Common myeloid progenitor, CD34-positive (primary cell): Measurements from ENCODE around the gene VPS13C.

Experiments
- CTCF ChIA-PET: fragments of 350-600 bp; sonication (Branson Sonifier 250); formaldehyde crosslinking; loops from one replicate; lab custom pipeline; 2021; ENCODE audit warnings: antibody characterized with exemption; lab: Charles Lee
- POLR2A ChIA-PET: fragments of 350-600 bp; sonication (Branson Sonifier 250); formaldehyde crosslinking; loops from one replicate; lab custom pipeline; 2021; ENCODE audit warnings: antibody characterized with exemption; lab: Charles Lee
- DNase-seq, 3 donors: peaks; one replicate each; pipeline versions ENCODE4 v3.0.0 to v3.0.0-alpha.2; 2013
- H3K27ac ChIP-seq, 2 experiments: 1 replicate in 1 of 2; 2 replicates in 1 of 2; pipeline ENCODE4 v1.7.0; 2013; ENCODE audit warnings: inconsistent platforms in 2 of 2, low read length in 2 of 2, mild to moderate bottlenecking in 2 of 2, low read depth in 1 of 2, moderate library complexity in 1 of 2; ENCODE audit not compliant: severe bottlenecking in 2 of 2, insufficient read depth in 1 of 2, poor library complexity in 1 of 2
- H3K27me3 ChIP-seq, 5 experiments: replicated peaks in 2 of 5; 1 replicate in 3 of 5; 2 replicates in 2 of 5; pipeline versions ENCODE4 v1.6.1 to v1.7.0; 2013; ENCODE audit warnings: low read length in 4 of 5, mild to moderate bottlenecking in 2 of 5, moderate library complexity in 2 of 5, inconsistent platforms in 1 of 5; ENCODE audit not compliant: insufficient read depth in 5 of 5, control insufficient read depth in 4 of 5
- H3K36me3 ChIP-seq, 4 experiments: 1 replicate in 2 of 4; 2 replicates in 2 of 4; pipeline versions ENCODE4 v1.6.1 to v1.7.0; 2013; ENCODE audit warnings: low read length in 3 of 4, control low read depth in 1 of 4, mild to moderate bottlenecking in 1 of 4; ENCODE audit not compliant: control insufficient read depth in 4 of 4, insufficient read depth in 4 of 4
- H3K4me1 ChIP-seq, 4 experiments: 1 replicate in 3 of 4; 2 replicates in 1 of 4; pipeline versions ENCODE4 v1.6.1 to v1.7.1; 2013; ENCODE audit warnings: low read length in 3 of 4, mild to moderate bottlenecking in 3 of 4, control low read depth in 1 of 4, inconsistent platforms in 1 of 4, moderate library complexity in 1 of 4; ENCODE audit not compliant: control insufficient read depth in 4 of 4, insufficient read depth in 4 of 4; ENCODE audit errors: control extremely low read depth in 1 of 4
- H3K4me3 ChIP-seq, 7 experiments: 1 replicate in 4 of 7; 2 replicates in 3 of 7; pipeline versions ENCODE4 v1.5.1 to v1.7.0; 2013; ENCODE audit warnings: mild to moderate bottlenecking in 7 of 7, low read length in 6 of 7, moderate library complexity in 6 of 7, inconsistent platforms in 2 of 7, low read depth in 2 of 7, control low read depth in 1 of 7; ENCODE audit not compliant: insufficient read depth in 4 of 7, control insufficient read depth in 1 of 7; ENCODE audit errors: extremely low read depth in 1 of 7
- H3K9me3 ChIP-seq, 5 experiments: 1 replicate in 4 of 5; 2 replicates in 1 of 5; pipeline versions ENCODE4 v1.6.1 to v1.7.1; 2013; ENCODE audit warnings: low read length in 4 of 5, mild to moderate bottlenecking in 2 of 5, inconsistent platforms in 1 of 5, low read depth in 1 of 5, moderate library complexity in 1 of 5; ENCODE audit not compliant: control insufficient read depth in 4 of 5, insufficient read depth in 2 of 5; ENCODE audit errors: control extremely low read depth in 1 of 5
- WGBS: methylation state at CpG from one replicate; pipeline ENCODE4 v1.1.5; 2013; ENCODE audit not compliant: insufficient coverage; 5-methylcytosine and 5-hydroxymethylcytosine counted together

Gene VPS13C

GRCh38 chr15:61910839-61911369 lies 149.3 kb downstream of the VPS13C start:
- Histone ChIP-seq H3K36me3 (peaks cover 30 to 73% (median 51%) of the 10 kb centered on the region in 4 experiments), H3K4me1 (no peaks in the 10 kb centered on the region), H3K27me3 (no peaks in the 10 kb centered on the region), H3K9me3 (no peaks in the 10 kb centered on the region), H3K27ac (no peak overlapping the region), H3K4me3 (no peak overlapping the region)
- no peak for DNase-seq
- POLR2A ChIA-PET, result interaction anchor here (1.1 kb wide), 1 partner anchor 156 kb away, joined by 3 read pairs; the partner anchor contains the start of gene C2CD4A
- CTCF ChIA-PET, result no interaction called here

- no peaks in the 10 kb centered on the region for H3K4me1 ChIP-seq
- no peaks in the 10 kb centered on the region for H3K9me3 ChIP-seq
- DNase-seq, result no peak
- ChIA-PET POLR2A (no interaction called here), CTCF (no interaction called here)
- no peak overlapping the region for H3K27ac ChIP-seq
- 100% methylated on average over 1 of the region's 3 CpGs for WGBS
- no peaks in the 10 kb centered on the region for H3K27me3 ChIP-seq
- peaks cover 24 to 68% (median 42%) of the 10 kb centered on the region in 4 experiments for H3K36me3 ChIP-seq
- H3K4me3 ChIP-seq, result no peak overlapping the region
Observed at GRCh38 chr15:61908241-61908640, 152.0 kb downstream of the VPS13C start.

GRCh38 chr15:61907753-61908086 lies 152.5 kb downstream of the VPS13C start:
- ChIA-PET CTCF (no interaction called here), POLR2A (no interaction called here)
- no CpG with 5 or more reads among the region's 1 CpG for whole genome bisulfite sequencing

GRCh38 chr15:61906961-61907752 lies 153.1 kb downstream of the VPS13C start:
- WGBS, result 100% methylated on average over 4 of the region's 4 CpGs
- CTCF ChIA-PET, result interaction anchor here (0.7 kb wide), 1 partner anchor 13 kb away, joined by 3 read pairs; no protein-coding TSS in a partner anchor
- Histone ChIP-seq H3K4me3 (no peak overlapping the region), H3K27me3 (no peaks in the 10 kb centered on the region), H3K36me3 (peaks cover 23 to 74% (median 43%) of the 10 kb centered on the region in 4 experiments), H3K4me1 (no peaks in the 10 kb centered on the region), H3K27ac (no peak overlapping the region), H3K9me3 (peaks cover 4 to 9% (median 5%) of the 10 kb centered on the region in 5 experiments)
- POLR2A ChIA-PET, result no interaction called here
- no peak for DNase-seq

More at GRCh38 chr15:61907753-61908086, 152.5 kb downstream of the VPS13C start:
- Histone ChIP-seq H3K4me3 (no peak overlapping the region), H3K4me1 (no peaks in the 10 kb centered on the region), H3K27ac (no peak overlapping the region), H3K9me3 (peaks cover 0 to 4% (median 1%) of the 10 kb centered on the region in 5 experiments), H3K36me3 (peaks cover 21 to 71% (median 43%) of the 10 kb centered on the region in 4 experiments), H3K27me3 (no peaks in the 10 kb centered on the region)
- DNase-seq, result no peak

DNA sequence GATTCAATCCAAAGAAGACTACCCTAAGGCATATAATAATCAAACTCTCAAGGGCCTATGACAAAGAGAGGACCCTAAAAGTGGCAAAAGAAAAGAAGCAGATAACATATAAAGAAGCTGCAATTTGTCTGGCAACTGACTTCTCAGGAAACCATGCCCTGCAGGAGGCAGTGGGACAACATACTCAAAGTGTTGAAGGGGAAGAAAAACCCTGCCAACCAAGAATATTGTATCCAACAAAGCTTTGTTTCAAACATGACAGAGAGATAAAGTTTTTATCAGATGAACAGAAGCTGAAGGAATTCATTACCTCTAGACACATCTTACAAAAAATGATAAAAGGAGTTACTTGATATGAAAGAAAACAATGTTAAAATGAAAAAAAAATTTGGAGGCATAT lies 167.1 kb downstream of the VPS13C start:
- CTCF ChIA-PET, result no interaction called here
- peak in 2 of 3 donors; percentile 33 to 43 for DNase-seq
- Histone ChIP-seq H3K27ac (no peak overlapping the region), H3K9me3 (peaks cover 12 to 42% (median 18%) of the 10 kb centered on the region in 5 experiments), H3K27me3 (no peaks in the 10 kb centered on the region), H3K4me3 (no peak overlapping the region), H3K36me3 (peaks cover 21 to 75% (median 30%) of the 10 kb centered on the region in 4 experiments), H3K4me1 (no peaks in the 10 kb centered on the region)
- POLR2A ChIA-PET, result interaction anchor here (0.6 kb wide), 1 partner anchor 703 kb away, joined by 3 read pairs; no protein-coding TSS in a partner anchor

GRCh38 chr15:61892140-61892539 lies 168.1 kb downstream of the VPS13C start:
- H3K27ac ChIP-seq, result no peak overlapping the region
- ChIA-PET POLR2A (no interaction called here), CTCF (no interaction called here)
- H3K27me3 ChIP-seq, result no peaks in the 10 kb centered on the region
- peaks cover 12 to 40% (median 18%) of the 10 kb centered on the region in 5 experiments for H3K9me3 ChIP-seq
- WGBS, result 100% methylated on average over 1 of the region's 1 CpG
- DNase-seq, result no peak
- H3K4me3 ChIP-seq, result no peak overlapping the region
- no peaks in the 10 kb centered on the region for H3K4me1 ChIP-seq
- H3K36me3 ChIP-seq, result peaks cover 23 to 79% (median 32%) of the 10 kb centered on the region in 4 experiments

DNA sequence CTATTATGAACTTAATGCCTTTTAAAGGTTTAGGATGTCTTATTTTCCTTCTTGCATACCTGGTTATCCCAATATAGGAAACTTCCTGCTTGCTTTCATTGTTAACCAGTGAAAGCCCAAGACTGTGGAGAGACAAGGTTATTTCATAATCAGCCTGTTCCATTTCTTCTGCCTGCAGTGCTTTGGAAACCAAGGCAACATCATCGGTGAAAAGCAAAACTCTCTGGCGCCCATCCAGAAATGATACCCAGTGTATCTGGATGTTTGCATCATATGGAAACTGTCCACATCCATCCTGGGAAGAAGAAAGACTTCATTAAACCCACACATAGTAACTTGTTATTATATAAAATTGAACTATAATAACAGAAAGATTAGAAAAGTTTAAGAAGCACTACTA lies 170.1 kb downstream of the VPS13C start:
- CTCF ChIA-PET, result no interaction called here
- Histone ChIP-seq H3K36me3 (peaks cover 25 to 68% (median 32%) of the 10 kb centered on the region in 4 experiments), H3K27ac (no peak overlapping the region), H3K9me3 (peaks cover 10 to 31% (median 15%) of the 10 kb centered on the region in 5 experiments), H3K27me3 (no peaks in the 10 kb centered on the region), H3K4me3 (no peak overlapping the region), H3K4me1 (no peaks in the 10 kb centered on the region)
- DNase-seq, result no peak
- 100% methylated on average over 1 of the region's 2 CpGs for WGBS
- POLR2A ChIA-PET, result no interaction called here
